ENCODE measurements around the gene L2HGDH.

DNA sequence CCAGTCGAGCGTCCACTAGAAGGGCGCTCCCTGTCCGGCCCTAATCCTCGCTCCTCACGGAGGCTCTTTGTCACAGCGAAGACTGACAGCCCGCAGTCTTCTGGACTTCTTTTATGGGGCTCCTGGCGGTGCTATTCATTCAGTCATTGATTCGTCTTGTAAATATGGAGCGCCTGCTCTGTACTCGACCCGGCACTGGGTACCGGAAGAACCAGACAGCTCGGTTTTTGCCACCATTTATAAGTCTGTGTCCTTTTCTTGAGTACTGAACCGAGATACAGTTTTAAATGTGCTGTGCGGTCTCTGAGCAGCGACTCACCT, 665 bp upstream of the L2HGDH start:
- TF ChIP-seq, protein P1, sequence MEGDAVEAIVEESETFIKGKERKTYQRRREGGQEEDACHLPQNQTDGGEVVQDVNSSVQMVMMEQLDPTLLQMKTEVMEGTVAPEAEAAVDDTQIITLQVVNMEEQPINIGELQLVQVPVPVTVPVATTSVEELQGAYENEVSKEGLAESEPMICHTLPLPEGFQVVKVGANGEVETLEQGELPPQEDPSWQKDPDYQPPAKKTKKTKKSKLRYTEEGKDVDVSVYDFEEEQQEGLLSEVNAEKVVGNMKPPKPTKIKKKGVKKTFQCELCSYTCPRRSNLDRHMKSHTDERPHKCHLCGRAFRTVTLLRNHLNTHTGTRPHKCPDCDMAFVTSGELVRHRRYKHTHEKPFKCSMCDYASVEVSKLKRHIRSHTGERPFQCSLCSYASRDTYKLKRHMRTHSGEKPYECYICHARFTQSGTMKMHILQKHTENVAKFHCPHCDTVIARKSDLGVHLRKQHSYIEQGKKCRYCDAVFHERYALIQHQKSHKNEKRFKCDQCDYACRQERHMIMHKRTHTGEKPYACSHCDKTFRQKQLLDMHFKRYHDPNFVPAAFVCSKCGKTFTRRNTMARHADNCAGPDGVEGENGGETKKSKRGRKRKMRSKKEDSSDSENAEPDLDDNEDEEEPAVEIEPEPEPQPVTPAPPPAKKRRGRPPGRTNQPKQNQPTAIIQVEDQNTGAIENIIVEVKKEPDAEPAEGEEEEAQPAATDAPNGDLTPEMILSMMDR (IDR thresholded peaks at IDR 0.05 in 4 of 5, conservative IDR thresholded peaks at IDR 0.05 in 1 of 5) = no peak
- TF ChIP-seq POLR2A (IDR thresholded peaks at IDR 0.05) = no peak

Measured in gastrocnemius medialis (tissue), 4 donors.